Measurements from ENCODE around the gene PAX9. TPM values are rescaled to one million over a fixed set of nuclear protein-coding genes. Genes with fewer than 3 reads are reported as not detected.

Gene PAX9
- total RNA-seq, 6 experiments from 2014 or later, result 0.10 to 0.35 (median 0.24) TPM; not detected in 1

DNA sequence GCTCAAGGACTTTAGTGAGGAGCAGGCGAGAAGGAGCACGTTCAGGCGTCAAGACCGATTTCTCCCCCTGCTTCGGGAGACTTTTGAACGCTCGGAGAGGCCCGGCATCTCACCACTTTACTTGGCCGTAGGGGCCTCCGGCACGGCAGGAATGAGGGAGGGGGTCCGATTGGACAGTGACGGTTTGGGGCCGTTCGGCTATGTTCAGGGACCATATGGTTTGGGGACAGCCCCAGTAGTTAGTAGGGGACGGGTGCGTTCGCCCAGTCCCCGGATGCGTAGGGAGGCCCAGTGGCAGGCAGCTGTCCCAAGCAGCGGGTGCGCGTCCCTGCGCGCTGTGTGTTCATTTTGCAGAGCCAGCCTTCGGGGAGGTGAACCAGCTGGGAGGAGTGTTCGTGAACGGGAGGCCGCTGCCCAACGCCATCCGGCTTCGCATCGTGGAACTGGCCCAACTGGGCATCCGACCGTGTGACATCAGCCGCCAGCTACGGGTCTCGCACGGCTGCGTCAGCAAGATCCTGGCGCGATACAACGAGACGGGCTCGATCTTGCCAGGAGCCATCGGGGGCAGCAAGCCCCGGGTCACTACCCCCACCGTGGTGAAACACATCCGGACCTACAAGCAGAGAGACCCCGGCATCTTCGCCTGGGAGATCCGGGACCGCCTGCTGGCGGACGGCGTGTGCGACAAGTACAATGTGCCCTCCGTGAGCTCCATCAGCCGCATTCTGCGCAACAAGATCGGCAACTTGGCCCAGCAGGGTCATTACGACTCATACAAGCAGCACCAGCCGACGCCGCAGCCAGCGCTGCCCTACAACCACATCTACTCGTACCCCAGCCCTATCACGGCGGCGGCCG is 1.1 kb downstream of the PAX9 start:
- H3K4me3 Mint-ChIP-seq, result peak overlapping the region; percentile 89
- peaks cover 6% of the 10 kb centered on the region; the same call in 1 of the 2 replicates for H3K9me3 Mint-ChIP-seq
- H3K27me3 Mint-ChIP-seq (ENCODE audit: insufficient read depth), result peaks cover 51% of the 10 kb centered on the region
- peaks cover 5% of the 10 kb centered on the region; the same call in 1 of the 2 replicates for H3K36me3 Mint-ChIP-seq (ENCODE audit: low read depth)
- no peak overlapping the region for H3K27ac Mint-ChIP-seq
- DNase-seq, result peak; percentile 37
- H3K4me1 Mint-ChIP-seq (ENCODE audit: low read depth), result peaks cover 30% of the 10 kb centered on the region
- TF ChIP-seq, protein P1, sequence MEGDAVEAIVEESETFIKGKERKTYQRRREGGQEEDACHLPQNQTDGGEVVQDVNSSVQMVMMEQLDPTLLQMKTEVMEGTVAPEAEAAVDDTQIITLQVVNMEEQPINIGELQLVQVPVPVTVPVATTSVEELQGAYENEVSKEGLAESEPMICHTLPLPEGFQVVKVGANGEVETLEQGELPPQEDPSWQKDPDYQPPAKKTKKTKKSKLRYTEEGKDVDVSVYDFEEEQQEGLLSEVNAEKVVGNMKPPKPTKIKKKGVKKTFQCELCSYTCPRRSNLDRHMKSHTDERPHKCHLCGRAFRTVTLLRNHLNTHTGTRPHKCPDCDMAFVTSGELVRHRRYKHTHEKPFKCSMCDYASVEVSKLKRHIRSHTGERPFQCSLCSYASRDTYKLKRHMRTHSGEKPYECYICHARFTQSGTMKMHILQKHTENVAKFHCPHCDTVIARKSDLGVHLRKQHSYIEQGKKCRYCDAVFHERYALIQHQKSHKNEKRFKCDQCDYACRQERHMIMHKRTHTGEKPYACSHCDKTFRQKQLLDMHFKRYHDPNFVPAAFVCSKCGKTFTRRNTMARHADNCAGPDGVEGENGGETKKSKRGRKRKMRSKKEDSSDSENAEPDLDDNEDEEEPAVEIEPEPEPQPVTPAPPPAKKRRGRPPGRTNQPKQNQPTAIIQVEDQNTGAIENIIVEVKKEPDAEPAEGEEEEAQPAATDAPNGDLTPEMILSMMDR (IDR thresholded peaks at IDR 0.05), result no peak

DNA sequence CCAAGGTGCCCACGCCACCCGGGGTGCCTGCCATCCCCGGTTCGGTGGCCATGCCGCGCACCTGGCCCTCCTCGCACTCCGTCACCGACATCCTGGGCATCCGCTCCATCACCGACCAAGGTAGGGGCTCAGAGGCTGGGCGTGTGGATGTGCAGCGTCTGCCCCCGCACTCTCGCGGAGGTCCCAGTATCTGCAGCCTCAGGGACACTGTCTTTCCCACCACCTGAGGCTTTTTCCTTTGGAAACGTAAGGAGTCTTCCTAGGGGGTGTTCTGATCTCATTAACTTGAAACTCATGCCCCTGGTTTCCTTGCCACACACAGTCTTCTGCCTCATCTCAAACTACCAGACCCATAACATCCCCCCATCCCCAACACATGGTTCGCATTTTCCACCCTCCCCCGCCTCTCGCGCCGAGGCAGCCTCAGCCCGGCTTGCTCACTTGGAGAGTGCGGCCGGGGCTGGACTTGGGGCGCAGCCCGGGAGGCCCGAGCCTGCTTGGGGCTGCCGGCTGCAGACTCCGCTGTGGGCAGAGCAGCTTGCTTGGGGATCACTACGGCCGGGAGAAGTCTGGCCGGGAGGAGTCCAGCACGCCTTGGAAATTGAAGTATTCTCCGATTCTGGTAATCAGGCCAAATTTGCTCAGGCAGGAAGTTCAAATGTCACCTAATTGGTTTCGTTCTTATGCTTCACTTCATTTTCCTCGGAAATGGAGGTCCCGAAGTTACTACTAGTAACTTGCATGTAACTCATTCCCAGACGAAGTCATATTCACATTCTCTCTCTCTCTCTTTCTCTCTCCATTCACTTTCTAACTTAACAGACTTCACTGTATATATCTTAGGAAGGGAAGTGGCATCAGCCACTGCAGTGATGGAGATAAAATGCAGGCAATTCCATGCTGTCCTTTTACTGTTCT is 2.0 kb downstream of the PAX9 start:
- H3K27me3 Mint-ChIP-seq (ENCODE audit: insufficient read depth), result peaks cover 43% of the 10 kb centered on the region
- peak; percentile 4 for DNase-seq
- TF ChIP-seq, protein P1 (IDR thresholded peaks at IDR 0.05), result no peak
- H3K4me1 Mint-ChIP-seq (ENCODE audit: low read depth), result peaks cover 30% of the 10 kb centered on the region
- H3K4me3 Mint-ChIP-seq, result peak overlapping the region; percentile 89
- H3K36me3 Mint-ChIP-seq (ENCODE audit: low read depth), result peaks cover 5% of the 10 kb centered on the region; the same call in 1 of the 2 replicates
- peak overlapping the region; percentile 48; the same call in 1 of the 2 replicates for H3K27ac Mint-ChIP-seq
- peaks cover 6% of the 10 kb centered on the region; the same call in 1 of the 2 replicates for H3K9me3 Mint-ChIP-seq

DNA sequence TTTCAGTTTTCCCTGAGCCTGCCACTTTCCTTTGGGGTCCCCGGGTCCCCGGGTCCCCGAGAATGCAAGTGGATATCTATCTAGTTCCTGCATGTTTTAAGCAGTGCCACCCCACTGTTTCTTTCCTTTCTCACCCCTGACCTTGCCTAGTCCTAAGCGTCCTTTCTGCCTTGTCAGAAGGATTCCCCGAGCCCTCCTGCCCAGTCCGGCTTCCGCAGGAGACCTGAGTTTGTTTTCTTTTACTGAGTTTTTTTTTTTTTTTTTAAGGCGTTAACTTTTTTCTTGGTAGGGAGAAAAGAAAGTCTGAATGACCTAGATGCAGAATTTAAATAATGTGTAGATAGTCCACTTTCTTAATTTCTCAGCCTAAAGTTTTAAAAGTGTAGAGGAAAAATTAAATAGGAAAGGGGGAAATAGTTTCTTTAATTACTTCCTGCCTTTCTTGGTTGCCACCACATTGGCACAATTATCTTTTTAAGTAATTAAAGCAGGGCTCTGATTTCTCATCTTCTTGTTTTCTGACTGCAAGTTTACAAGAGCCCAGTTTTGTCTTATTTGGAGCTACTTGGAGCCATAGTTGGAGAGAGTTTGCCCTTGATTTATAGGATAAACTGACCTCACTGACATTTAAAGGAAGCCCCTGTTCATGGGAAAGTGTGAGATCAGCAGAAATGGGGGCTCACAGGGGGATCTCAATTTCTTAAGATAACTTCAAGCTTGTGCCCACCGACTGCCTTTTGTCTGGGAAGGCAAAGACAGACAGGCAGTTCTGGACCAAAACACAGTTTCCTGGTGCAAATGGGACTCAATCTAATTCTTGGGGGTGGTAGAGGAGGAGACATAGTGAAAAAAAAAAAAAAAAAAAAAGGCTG is 2.9 kb downstream of the PAX9 start:
- peaks cover 30% of the 10 kb centered on the region for H3K4me1 Mint-ChIP-seq (ENCODE audit: low read depth)
- DNase-seq, result no peak
- H3K27me3 Mint-ChIP-seq (ENCODE audit: insufficient read depth), result peaks cover 34% of the 10 kb centered on the region
- no peak overlapping the region for H3K27ac Mint-ChIP-seq
- TF ChIP-seq, protein P1 (IDR thresholded peaks at IDR 0.05), result no peak
- peaks cover 3% of the 10 kb centered on the region; the same call in 1 of the 2 replicates for H3K9me3 Mint-ChIP-seq
- H3K36me3 Mint-ChIP-seq (ENCODE audit: low read depth), result no peaks in the 10 kb centered on the region
- H3K4me3 Mint-ChIP-seq, result peak overlapping the region; percentile 89

DNA sequence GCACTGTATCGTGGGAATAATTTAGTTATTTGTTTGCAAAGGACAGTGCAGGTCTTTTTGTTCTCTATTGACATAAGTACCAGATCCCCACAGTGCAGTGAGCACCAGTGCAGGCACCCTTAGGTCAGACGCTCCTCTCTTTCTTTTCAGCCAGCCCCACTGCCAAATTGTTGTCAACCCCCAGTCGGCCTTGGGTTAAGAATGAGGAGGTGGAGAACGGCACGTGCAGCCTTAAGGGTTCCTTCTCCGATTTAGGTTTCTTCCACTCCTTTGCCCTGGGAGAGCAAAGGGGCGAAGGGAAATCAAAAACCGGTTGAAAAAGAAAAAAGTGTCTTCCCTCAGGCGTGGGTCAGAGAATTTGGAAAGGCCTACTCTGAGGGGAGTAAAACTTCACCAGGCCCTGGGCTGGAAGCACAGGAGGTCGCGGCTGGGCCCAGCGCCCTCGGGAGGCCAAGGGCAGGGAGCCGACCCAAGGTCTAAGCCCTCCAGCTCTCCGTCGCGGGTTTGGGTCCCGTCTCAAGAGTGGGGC is 4.3 kb downstream of the PAX9 start:
- DNase-seq, result no peak
- H3K36me3 Mint-ChIP-seq (ENCODE audit: low read depth), result no peaks in the 10 kb centered on the region
- H3K27ac Mint-ChIP-seq, result no peak overlapping the region
- peaks cover 22% of the 10 kb centered on the region for H3K27me3 Mint-ChIP-seq (ENCODE audit: insufficient read depth)
- H3K4me3 Mint-ChIP-seq, result peak overlapping the region; percentile 31; the same call in 1 of the 2 replicates
- H3K9me3 Mint-ChIP-seq, result peaks cover 3% of the 10 kb centered on the region; the same call in 1 of the 2 replicates
- H3K4me1 Mint-ChIP-seq (ENCODE audit: low read depth), result peaks cover 30% of the 10 kb centered on the region
- TF ChIP-seq, protein P1 (IDR thresholded peaks at IDR 0.05), result no peak

All from HFFc6 (cell line).